Adrenal gland (tissue), 12 donors: ENCODE data around the gene COL26A1. TPM values are rescaled to one million over a fixed set of nuclear protein-coding genes. Genes with fewer than 3 reads are reported as not detected.

Experiments used
- DNase-seq, 7 donors: peaks; one replicate each; pipeline ENCODE4 v3.0.0-alpha.2; 2019 to 2020
- H3K27ac ChIP-seq, 5 donors: fragments of 200-600 bp; sonication (generic) in 4 of 5; 1 replicate in 3 of 5; 2 replicates in 2 of 5; pipeline versions ENCODE4 v1.5.1 to v1.8.0; 2016 to 2020; ENCODE audit warnings: mild to moderate bottlenecking in 1 of 5
- H3K27me3 ChIP-seq: fragments of 200-600 bp; 2 replicates; pipeline ENCODE4 v1.8.0; 2021
- H3K36me3 ChIP-seq, 2 donors: fragments of 200-600 bp; replicated peaks in 1 of 2; 1 replicate in 1 of 2; 2 replicates in 1 of 2; pipeline versions ENCODE4 v1.5.1 to v1.8.0; 2018 to 2022
- H3K4me1 ChIP-seq, 2 donors: fragments of 200-600 bp; replicated peaks in 1 of 2; 1 replicate in 1 of 2; 2 replicates in 1 of 2; pipeline versions ENCODE4 v1.5.1 to v1.8.0; 2018 to 2021
- H3K4me3 ChIP-seq, 4 donors: fragments of 200-600 bp; sonication (generic) in 3 of 4; one replicate each; pipeline ENCODE4 v1.5.1; 2016 to 2018
- H3K9me3 ChIP-seq, 3 donors: fragments of 200-600 bp; sonication (generic) in 1 of 3; replicated peaks in 1 of 3; 1 replicate in 2 of 3; 2 replicates in 1 of 3; pipeline versions ENCODE4 v1.5.1 to v1.8.0; 2016 to 2021
- CTCF ChIP-seq, 6 experiments: fragments of 450-650 bp in 4 of 6; fragments of 200-600 bp in 2 of 6; sonication (generic) in 1 of 6; IDR thresholded peaks; 1 replicate in 5 of 6; 2 replicates in 1 of 6; pipeline versions ENCODE4 v1.5.1 to v1.8.0; 2016 to 2021; ENCODE audit warnings: antibody characterized with exemption in 6 of 6, mild to moderate bottlenecking in 2 of 6, moderate library complexity in 1 of 6
- POLR2A ChIP-seq, 2 donors: fragments of 450-650 bp; IDR thresholded peaks; one replicate each; pipeline ENCODE4 v1.6.1; 2017; ENCODE audit warnings: antibody characterized with exemption in 2 of 2, mild to moderate bottlenecking in 2 of 2, moderate library complexity in 1 of 2
- WGBS, 4 donors: extraction: QIAGEN DNeasy Blood & Tissue Kit in 2 of 4; methylation state at CpG; one replicate each; pipeline versions ENCODE4 v1.1.5 to v1.1.7; 2013 to 2017; 5-methylcytosine and 5-hydroxymethylcytosine counted together
- intact Hi-C, 2 donors: fragments of 100-400 bp; cut with DNase I; formaldehyde crosslinking; loops; one replicate each; pipeline versions ENCODE4 v1.14.1 to v1.15.0; 2022 to 2023
- polyA plus RNA-seq, 3 donors: library from polyadenylated mRNA; stranded (reverse); fragments of 200-250 nt in 2 of 3; fragments of 350-450 nt in 1 of 3; fragmentation: Illumina TruSeq in 1 of 3; extraction: RNeasy Lipid Tissue Mini Kit (QIAGEN cat#74804) in 1 of 3; gene quantifications; one replicate each; pipeline ENCODE4 v1.2.3, GENCODE V29; 2013 to 2014
- total RNA-seq, 9 donors: library from RNA; depleted of rRNA in 4 of 9; stranded (reverse); fragments of >200 nt in 4 of 9; fragments of 120-200 nt in 1 of 9; fragmentation: NEBNext Ultra II Directional in 1 of 9; extraction: Animal tissue kit (Norgen Biotek cat#: 25700) in 1 of 9; gene quantifications; one replicate each; pipeline versions ENCODE4 v1.1.0 to v1.2.4, GENCODE V29; 2013 to 2023
- donor health status: healthy with polysubstance abuse.
- donor health status: Bipolar disorder and iron deficiency.
- donor health status: DM: yes; HTN: yes; CAD: no.
- donor health status: DM: no; HTN: no; CAD: no.
- donor health status: DM: no; HTN: no; CAD: no.
- donor health status: DM: yes; HTN: yes; CAD: no.

COL26A1 gene
- total and polyA plus RNA-seq, 12 donors = 0.64 to 18.8 (median 4.6) TPM

GRCh38 chr7:101393865-101394264, 31.2 kb downstream of the COL26A1 start:
- Histone ChIP-seq H3K27ac (no peak overlapping the region), H3K27me3 (no peaks in the 10 kb centered on the region), H3K9me3 (no peaks in the 10 kb centered on the region), H3K4me3 (no peak overlapping the region), H3K4me1 (no peaks in the 10 kb centered on the region), H3K36me3 (no peaks in the 10 kb centered on the region)
- intact Hi-C loops = no loop called here
- no peak for DNase-seq
- WGBS, 4 donors = 85 to 95% (median 87%) methylated on average over 3 of the region's 3 CpGs
- no peak for TF ChIP-seq CTCF (IDR thresholded peaks at IDR 0.05)
- TF ChIP-seq POLR2A (IDR thresholded peaks at IDR 0.05) = no peak

GRCh38 chr7:101395376-101395775, 32.7 kb downstream of the COL26A1 start:
- no peak overlapping the region for H3K4me3 ChIP-seq
- no peak overlapping the region for H3K27ac ChIP-seq
- no peak for DNase-seq
- no peaks in the 10 kb centered on the region for H3K36me3 ChIP-seq
- intact Hi-C loops = no loop called here
- 87 to 90% (median 88%) methylated on average over 4 to 7 of the region's 7 CpGs for WGBS, 4 donors
- no peaks in the 10 kb centered on the region for H3K27me3 ChIP-seq
- H3K4me1 ChIP-seq = no peaks in the 10 kb centered on the region
- TF ChIP-seq POLR2A (IDR thresholded peaks at IDR 0.05) (no peak), CTCF (IDR thresholded peaks at IDR 0.05) (no peak)
- no peaks in the 10 kb centered on the region for H3K9me3 ChIP-seq

GRCh38 chr7:101397243-101397642, 34.6 kb downstream of the COL26A1 start:
- no peaks in the 10 kb centered on the region for H3K36me3 ChIP-seq
- no peak overlapping the region for H3K4me3 ChIP-seq
- no peaks in the 10 kb centered on the region for H3K9me3 ChIP-seq
- intact Hi-C loops = no loop called here
- H3K27ac ChIP-seq = no peak overlapping the region
- TF ChIP-seq POLR2A (IDR thresholded peaks at IDR 0.05) = no peak
- no peak for TF ChIP-seq CTCF (IDR thresholded peaks at IDR 0.05)
- no peaks in the 10 kb centered on the region for H3K27me3 ChIP-seq
- H3K4me1 ChIP-seq = no peaks in the 10 kb centered on the region
- DNase-seq = no peak

GRCh38 chr7:101397770-101398324, 35.2 kb downstream of the COL26A1 start:
- intact Hi-C loops = no loop called here
- H3K4me3 ChIP-seq = no peak overlapping the region
- H3K4me1 ChIP-seq = no peaks in the 10 kb centered on the region
- no peaks in the 10 kb centered on the region for H3K9me3 ChIP-seq
- no peak overlapping the region for H3K27ac ChIP-seq
- H3K36me3 ChIP-seq = no peaks in the 10 kb centered on the region
- WGBS, 4 donors = 73 to 88% (median 84%) methylated on average over 1 of the region's 1 CpG
- TF ChIP-seq POLR2A (IDR thresholded peaks at IDR 0.05) (no peak), CTCF (IDR thresholded peaks at IDR 0.05) (no peak)
- H3K27me3 ChIP-seq = no peaks in the 10 kb centered on the region
- no peak for DNase-seq
